GM23338 (cell line): ENCODE data around the gene DHRSX. TPM values are rescaled to one million over a fixed set of nuclear protein-coding genes. Genes with fewer than 3 reads are reported as not detected.

Source experiments
- ATAC-seq: fragments of 200-7000 bp; cut with Tn5 transposase; 3 replicates; pipeline ENCODE4 v1.9.1; 2020
- DNase-seq: peaks from one replicate; pipeline ENCODE4 v3.0.0-alpha.2; 2015; ENCODE audit warnings: low spot score
- H2AFZ ChIP-seq: fragments of 200-600 bp; sonication (generic); 2 replicates; pipeline ENCODE4 v1.8.0; 2016; ENCODE audit warnings: antibody characterized with exemption, mild to moderate bottlenecking, moderate library complexity
- H3F3A ChIP-seq: fragments of 200-600 bp; sonication (generic); replicated peaks from 2 replicates; pipeline ENCODE4 v1.8.0; 2017; ENCODE audit warnings: antibody characterized with exemption, mixed run types, low read depth
- H3K27ac ChIP-seq: fragments of 200-600 bp; sonication (generic); 2 replicates; pipeline ENCODE4 v1.6.1; 2016; ENCODE audit warnings: low read depth
- H3K27me3 ChIP-seq: fragments of 200-600 bp; sonication (generic); 2 replicates; pipeline ENCODE4 v1.8.0; 2016; ENCODE audit warnings: mild to moderate bottlenecking, mixed run types, moderate library complexity; ENCODE audit not compliant: insufficient read depth
- H3K36me3 ChIP-seq: fragments of 200-600 bp; sonication (generic); 2 replicates; pipeline ENCODE4 v1.8.0; 2016; ENCODE audit warnings: mild to moderate bottlenecking; ENCODE audit not compliant: insufficient read depth
- H3K4me1 ChIP-seq: fragments of 200-600 bp; sonication (generic); 2 replicates; pipeline ENCODE4 v1.8.0; 2016; ENCODE audit warnings: mild to moderate bottlenecking, moderate library complexity; ENCODE audit not compliant: insufficient read depth
- H3K4me2 ChIP-seq: fragments of 200-600 bp; sonication (generic); 2 replicates; pipeline ENCODE4 v1.7.1; 2017; ENCODE audit warnings: mixed run types
- H3K4me3 ChIP-seq: fragments of 200-600 bp; sonication (generic); 2 replicates; pipeline ENCODE4 v1.6.1; 2016; ENCODE audit warnings: mixed run types
- H3K79me2 ChIP-seq: fragments of 200-600 bp; sonication (generic); replicated peaks from 2 replicates; pipeline ENCODE4 v1.8.0; 2017; ENCODE audit warnings: mild to moderate bottlenecking; ENCODE audit not compliant: insufficient read depth
- H3K9me2 ChIP-seq: fragments of 200-600 bp; sonication (generic); 2 replicates; pipeline ENCODE4 v1.8.0; 2017; ENCODE audit not compliant: insufficient read depth
- H4K20me1 ChIP-seq: fragments of 200-600 bp; sonication (generic); replicated peaks from 2 replicates; pipeline ENCODE4 v1.8.0; 2017; ENCODE audit warnings: mild to moderate bottlenecking; ENCODE audit not compliant: insufficient read depth
- H3K27ac Mint-ChIP-seq: 2 replicates; pipeline ENCODE4 v1.8.0; 2020; ENCODE audit warnings: inconsistent platforms, mild to moderate bottlenecking, moderate library complexity, mixed read lengths
- H3K27me3 Mint-ChIP-seq: 3 replicates; pipeline ENCODE4 v1.8.0; 2022; ENCODE audit warnings: low read depth, mild to moderate bottlenecking, moderate library complexity, mixed read lengths, inconsistent platforms; ENCODE audit not compliant: insufficient read depth, poor library complexity
- H3K36me3 Mint-ChIP-seq: 3 replicates; pipeline ENCODE4 v1.8.0; 2021; ENCODE audit warnings: low read depth, mild to moderate bottlenecking, inconsistent platforms, moderate library complexity, mixed read lengths
- H3K4me1 Mint-ChIP-seq: 3 replicates; pipeline ENCODE4 v1.8.0; 2020; ENCODE audit warnings: mild to moderate bottlenecking, inconsistent platforms, mixed read lengths
- H3K4me3 Mint-ChIP-seq: 3 replicates; pipeline ENCODE4 v1.8.0; 2021; ENCODE audit warnings: moderate library complexity, mild to moderate bottlenecking, inconsistent platforms, mixed read lengths
- H3K9me3 Mint-ChIP-seq: 3 replicates; pipeline ENCODE4 v1.8.0; 2020; ENCODE audit warnings: moderate library complexity, mild to moderate bottlenecking, inconsistent platforms, mixed read lengths
- EZH2 ChIP-seq: fragments of 200-600 bp; sonication (generic); IDR thresholded peaks from one replicate; pipeline ENCODE4 v1.8.0; 2017; ENCODE audit warnings: antibody characterized with exemption, mild to moderate bottlenecking, low read depth; ENCODE audit not compliant: unreplicated experiment
- EZH2phosphoT487 ChIP-seq: fragments of 200-600 bp; sonication (generic); IDR thresholded peaks from one replicate; pipeline ENCODE4 v1.8.1; 2018; ENCODE audit warnings: antibody characterized with exemption; ENCODE audit not compliant: unreplicated experiment
- JUNB ChIP-seq: IDR thresholded peaks from one replicate; pipeline ENCODE4 v1.6.1; 2016; ENCODE audit warnings: antibody characterized with exemption; ENCODE audit not compliant: unreplicated experiment
- NANOG ChIP-seq: IDR thresholded peaks from 2 replicates; pipeline ENCODE4 v1.6.1; 2016; ENCODE audit warnings: antibody characterized with exemption, borderline replicate concordance
- POLR2AphosphoS5 ChIP-seq: IDR thresholded peaks from 2 replicates; pipeline ENCODE4 v1.6.1; 2016; ENCODE audit warnings: antibody characterized with exemption, low read depth
- STAT1 ChIP-seq: IDR thresholded peaks from one replicate; pipeline ENCODE4 v1.6.1; 2016; ENCODE audit warnings: antibody characterized with exemption; ENCODE audit not compliant: unreplicated experiment
- ZNF114 ChIP-seq: fragments of 250-450 bp; sonication (Bioruptor Pico); IDR thresholded peaks from 2 replicates; pipeline ENCODE4 v1.5.0; 2020; ENCODE audit warnings: mild to moderate bottlenecking, moderate library complexity
- ZNF331 ChIP-seq: fragments of 250-450 bp; sonication (Bioruptor Pico); IDR thresholded peaks from 2 replicates; pipeline ENCODE4 v1.5.0; 2020; ENCODE audit warnings: low read depth, mild to moderate bottlenecking, moderate library complexity
- polyA plus RNA-seq: library from polyadenylated mRNA; unstranded; fragments of >200 nt; fragmentation: Nextera tagmentation; extraction: Ambion mirVana; gene quantifications from 2 replicates; pipeline ENCODE4 v1.2.1, GENCODE V29; 2016
- total RNA-seq: library from RNA; depleted of rRNA; stranded (reverse); fragments of >200 nt; shearing (Covaris generic); gene quantifications from 2 replicates; pipeline ENCODE4 v1.2.3, GENCODE V29; 2014
- TF ChIP-seq, protein P1 (sequence below): fragments of 250-450 bp; sonication (Bioruptor Pico); IDR thresholded peaks from 2 replicates; pipeline ENCODE4 v1.5.0; 2020; ENCODE audit warnings: mild to moderate bottlenecking, moderate library complexity
- TF ChIP-seq, protein P2 (sequence below), 2 experiments: fragments of 200-600 bp in 1 of 2; sonication (generic) in 1 of 2; conservative IDR thresholded peaks; 2 replicates each; pipeline versions ENCODE4 v1.5.1 to v1.6.1; 2016 to 2017; ENCODE audit warnings: antibody characterized with exemption in 2 of 2, low read depth in 2 of 2, mild to moderate bottlenecking in 2 of 2, moderate library complexity in 1 of 2
- TF ChIP-seq, protein P3 (sequence below): IDR thresholded peaks from one replicate; pipeline ENCODE4 v1.6.1; 2018; ENCODE audit warnings: antibody characterized with exemption; ENCODE audit not compliant: unreplicated experiment

Gene DHRSX
- total and polyA plus RNA-seq, 2 experiments from 2014 or later: 33.9 to 43.0 TPM

DNA sequence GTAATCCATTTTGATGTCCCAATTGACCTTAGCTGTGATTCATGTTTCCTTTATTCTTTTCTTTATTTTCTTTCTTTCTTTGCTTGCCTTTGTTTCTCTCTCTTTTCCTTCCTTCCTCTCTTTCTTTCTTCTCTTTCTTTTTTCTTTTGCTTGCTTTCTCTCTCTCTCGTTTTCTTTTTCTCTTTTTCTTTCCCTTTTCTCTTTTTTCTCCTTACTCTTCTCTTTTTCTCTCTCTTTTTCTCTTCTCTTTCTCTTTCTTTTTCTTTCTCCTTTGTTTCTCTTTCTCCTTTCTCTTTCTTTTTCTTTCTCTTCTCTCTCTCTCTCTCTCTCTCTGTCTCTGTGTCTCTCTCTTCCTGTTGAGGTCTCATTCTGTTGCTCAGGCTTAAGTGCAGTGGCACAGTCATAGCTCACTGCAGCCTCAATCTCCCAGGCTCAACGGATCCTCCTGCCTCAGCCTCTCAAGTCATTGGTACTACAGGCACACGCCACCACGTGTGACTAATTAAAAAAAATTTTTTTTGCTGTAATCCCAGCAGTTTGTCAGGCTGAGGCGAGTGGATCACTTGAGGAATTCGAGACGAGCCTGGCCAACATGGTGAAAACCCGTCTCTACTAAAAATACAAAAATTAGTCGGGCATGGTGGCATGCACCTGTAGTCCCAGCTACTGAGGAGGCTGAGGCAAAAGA lies 8.0 kb upstream of the DHRSX start (continued):
- TF ChIP-seq, protein P1, sequence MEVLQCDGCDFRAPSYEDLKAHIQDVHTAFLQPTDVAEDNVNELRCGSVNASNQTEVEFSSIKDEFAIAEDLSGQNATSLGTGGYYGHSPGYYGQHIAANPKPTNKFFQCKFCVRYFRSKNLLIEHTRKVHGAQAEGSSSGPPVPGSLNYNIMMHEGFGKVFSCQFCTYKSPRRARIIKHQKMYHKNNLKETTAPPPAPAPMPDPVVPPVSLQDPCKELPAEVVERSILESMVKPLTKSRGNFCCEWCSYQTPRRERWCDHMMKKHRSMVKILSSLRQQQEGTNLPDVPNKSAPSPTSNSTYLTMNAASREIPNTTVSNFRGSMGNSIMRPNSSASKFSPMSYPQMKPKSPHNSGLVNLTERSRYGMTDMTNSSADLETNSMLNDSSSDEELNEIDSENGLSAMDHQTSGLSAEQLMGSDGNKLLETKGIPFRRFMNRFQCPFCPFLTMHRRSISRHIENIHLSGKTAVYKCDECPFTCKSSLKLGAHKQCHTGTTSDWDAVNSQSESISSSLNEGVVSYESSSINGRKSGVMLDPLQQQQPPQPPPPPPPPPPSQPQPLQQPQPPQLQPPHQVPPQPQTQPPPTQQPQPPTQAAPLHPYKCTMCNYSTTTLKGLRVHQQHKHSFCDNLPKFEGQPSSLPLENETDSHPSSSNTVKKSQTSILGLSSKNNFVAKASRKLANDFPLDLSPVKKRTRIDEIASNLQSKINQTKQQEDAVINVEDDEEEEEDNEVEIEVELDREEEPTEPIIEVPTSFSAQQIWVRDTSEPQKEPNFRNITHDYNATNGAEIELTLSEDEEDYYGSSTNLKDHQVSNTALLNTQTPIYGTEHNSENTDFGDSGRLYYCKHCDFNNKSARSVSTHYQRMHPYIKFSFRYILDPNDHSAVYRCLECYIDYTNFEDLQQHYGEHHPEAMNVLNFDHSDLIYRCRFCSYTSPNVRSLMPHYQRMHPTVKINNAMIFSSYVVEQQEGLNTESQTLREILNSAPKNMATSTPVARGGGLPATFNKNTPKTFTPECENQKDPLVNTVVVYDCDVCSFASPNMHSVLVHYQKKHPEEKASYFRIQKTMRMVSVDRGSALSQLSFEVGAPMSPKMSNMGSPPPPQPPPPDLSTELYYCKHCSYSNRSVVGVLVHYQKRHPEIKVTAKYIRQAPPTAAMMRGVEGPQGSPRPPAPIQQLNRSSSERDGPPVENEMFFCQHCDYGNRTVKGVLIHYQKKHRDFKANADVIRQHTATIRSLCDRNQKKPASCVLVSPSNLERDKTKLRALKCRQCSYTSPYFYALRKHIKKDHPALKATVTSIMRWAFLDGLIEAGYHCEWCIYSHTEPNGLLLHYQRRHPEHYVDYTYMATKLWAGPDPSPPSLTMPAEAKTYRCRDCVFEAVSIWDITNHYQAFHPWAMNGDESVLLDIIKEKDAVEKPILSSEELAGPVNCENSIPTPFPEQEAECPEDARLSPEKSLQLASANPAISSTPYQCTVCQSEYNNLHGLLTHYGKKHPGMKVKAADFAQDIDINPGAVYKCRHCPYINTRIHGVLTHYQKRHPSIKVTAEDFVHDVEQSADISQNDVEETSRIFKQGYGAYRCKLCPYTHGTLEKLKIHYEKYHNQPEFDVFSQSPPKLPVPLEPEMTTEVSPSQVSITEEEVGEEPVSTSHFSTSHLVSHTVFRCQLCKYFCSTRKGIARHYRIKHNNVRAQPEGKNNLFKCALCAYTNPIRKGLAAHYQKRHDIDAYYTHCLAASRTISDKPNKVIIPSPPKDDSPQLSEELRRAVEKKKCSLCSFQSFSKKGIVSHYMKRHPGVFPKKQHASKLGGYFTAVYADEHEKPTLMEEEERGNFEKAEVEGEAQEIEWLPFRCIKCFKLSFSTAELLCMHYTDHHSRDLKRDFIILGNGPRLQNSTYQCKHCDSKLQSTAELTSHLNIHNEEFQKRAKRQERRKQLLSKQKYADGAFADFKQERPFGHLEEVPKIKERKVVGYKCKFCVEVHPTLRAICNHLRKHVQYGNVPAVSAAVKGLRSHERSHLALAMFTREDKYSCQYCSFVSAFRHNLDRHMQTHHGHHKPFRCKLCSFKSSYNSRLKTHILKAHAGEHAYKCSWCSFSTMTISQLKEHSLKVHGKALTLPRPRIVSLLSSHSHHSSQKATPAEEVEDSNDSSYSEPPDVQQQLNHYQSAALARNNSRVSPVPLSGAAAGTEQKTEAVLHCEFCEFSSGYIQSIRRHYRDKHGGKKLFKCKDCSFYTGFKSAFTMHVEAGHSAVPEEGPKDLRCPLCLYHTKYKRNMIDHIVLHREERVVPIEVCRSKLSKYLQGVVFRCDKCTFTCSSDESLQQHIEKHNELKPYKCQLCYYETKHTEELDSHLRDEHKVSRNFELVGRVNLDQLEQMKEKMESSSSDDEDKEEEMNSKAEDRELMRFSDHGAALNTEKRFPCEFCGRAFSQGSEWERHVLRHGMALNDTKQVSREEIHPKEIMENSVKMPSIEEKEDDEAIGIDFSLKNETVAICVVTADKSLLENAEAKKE (CRISPR knock-in tag): no peak
- TF ChIP-seq, protein P2, sequence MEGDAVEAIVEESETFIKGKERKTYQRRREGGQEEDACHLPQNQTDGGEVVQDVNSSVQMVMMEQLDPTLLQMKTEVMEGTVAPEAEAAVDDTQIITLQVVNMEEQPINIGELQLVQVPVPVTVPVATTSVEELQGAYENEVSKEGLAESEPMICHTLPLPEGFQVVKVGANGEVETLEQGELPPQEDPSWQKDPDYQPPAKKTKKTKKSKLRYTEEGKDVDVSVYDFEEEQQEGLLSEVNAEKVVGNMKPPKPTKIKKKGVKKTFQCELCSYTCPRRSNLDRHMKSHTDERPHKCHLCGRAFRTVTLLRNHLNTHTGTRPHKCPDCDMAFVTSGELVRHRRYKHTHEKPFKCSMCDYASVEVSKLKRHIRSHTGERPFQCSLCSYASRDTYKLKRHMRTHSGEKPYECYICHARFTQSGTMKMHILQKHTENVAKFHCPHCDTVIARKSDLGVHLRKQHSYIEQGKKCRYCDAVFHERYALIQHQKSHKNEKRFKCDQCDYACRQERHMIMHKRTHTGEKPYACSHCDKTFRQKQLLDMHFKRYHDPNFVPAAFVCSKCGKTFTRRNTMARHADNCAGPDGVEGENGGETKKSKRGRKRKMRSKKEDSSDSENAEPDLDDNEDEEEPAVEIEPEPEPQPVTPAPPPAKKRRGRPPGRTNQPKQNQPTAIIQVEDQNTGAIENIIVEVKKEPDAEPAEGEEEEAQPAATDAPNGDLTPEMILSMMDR (conservative IDR thresholded peaks at IDR 0.05; ENCODE audit: low read depth in 2 of 2): no peak
- TF ChIP-seq POLR2AphosphoS5: no peak

DNA sequence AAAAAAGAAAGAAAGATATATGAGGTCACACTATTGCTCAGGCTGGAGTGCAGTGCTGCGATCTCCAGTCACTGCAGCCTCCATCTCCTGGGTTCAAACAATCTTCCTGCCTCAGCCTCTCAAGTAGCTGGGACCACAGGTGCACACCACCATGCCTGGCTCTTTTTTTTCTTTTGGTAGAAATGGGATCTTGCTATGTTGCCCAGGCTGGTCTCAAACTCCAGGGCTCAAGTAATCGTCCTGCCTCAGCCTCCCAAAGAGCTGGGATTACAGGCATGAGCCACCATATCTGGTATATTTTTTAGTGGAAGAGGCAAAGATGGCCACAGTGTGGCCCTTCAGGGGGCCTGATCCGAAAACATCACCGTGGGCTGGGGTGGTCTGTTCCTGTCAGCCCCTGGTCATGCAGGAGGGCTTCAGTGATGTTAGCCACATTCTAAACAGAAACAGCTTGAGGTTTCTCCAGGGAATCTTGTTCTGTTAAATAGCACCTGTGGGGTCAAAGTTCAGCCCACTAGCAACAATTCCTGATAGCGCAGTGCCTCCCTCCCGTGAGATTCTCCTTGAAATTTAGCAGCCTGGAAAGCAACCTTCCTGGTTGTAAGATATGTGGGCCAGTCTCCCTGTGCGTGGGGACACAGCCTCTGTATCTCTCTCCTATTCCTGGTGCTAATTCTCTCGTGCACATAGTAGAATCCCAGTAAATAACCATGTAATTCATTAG lies 7.3 kb upstream of the DHRSX start:
- H3K27me3 Mint-ChIP-seq: peaks cover 4% of the 10 kb centered on the region
- no peaks in the 10 kb centered on the region for H3K36me3 Mint-ChIP-seq
- ATAC-seq (no peak), DNase-seq (no peak)
- Histone ChIP-seq H3K36me3 (no peaks in the 10 kb centered on the region), H3K27ac (no peak overlapping the region), H3K27me3 (no peaks in the 10 kb centered on the region), H3K4me1 (no peaks in the 10 kb centered on the region), H3K79me2 (no peaks in the 10 kb centered on the region), H3K4me2 (no peak overlapping the region), H3K4me3 (no peak overlapping the region), H3K9me2 (no peaks in the 10 kb centered on the region), H2AFZ (0 out of 2 replicates have a peak overlapping the region, but pooled peaks have one; percentile 47), H4K20me1 (no peaks in the 10 kb centered on the region), H3F3A (no peaks in the 10 kb centered on the region; the same call in 1 of the 2 replicates)
- H3K4me1 Mint-ChIP-seq: no peaks in the 10 kb centered on the region
- H3K9me3 Mint-ChIP-seq: no peaks in the 10 kb centered on the region; the same call in 2 of the 3 replicates
- no peak overlapping the region for H3K4me3 Mint-ChIP-seq
- H3K27ac Mint-ChIP-seq: no peak overlapping the region
- TF ChIP-seq EZH2phosphoT487 (no peak), ZNF331 (CRISPR knock-in tag) (no peak), ZNF114 (no peak), NANOG (no peak), JUNB (no peak), POLR2AphosphoS5 (no peak), EZH2 (no peak), STAT1 (no peak)
- TF ChIP-seq, protein P3, sequence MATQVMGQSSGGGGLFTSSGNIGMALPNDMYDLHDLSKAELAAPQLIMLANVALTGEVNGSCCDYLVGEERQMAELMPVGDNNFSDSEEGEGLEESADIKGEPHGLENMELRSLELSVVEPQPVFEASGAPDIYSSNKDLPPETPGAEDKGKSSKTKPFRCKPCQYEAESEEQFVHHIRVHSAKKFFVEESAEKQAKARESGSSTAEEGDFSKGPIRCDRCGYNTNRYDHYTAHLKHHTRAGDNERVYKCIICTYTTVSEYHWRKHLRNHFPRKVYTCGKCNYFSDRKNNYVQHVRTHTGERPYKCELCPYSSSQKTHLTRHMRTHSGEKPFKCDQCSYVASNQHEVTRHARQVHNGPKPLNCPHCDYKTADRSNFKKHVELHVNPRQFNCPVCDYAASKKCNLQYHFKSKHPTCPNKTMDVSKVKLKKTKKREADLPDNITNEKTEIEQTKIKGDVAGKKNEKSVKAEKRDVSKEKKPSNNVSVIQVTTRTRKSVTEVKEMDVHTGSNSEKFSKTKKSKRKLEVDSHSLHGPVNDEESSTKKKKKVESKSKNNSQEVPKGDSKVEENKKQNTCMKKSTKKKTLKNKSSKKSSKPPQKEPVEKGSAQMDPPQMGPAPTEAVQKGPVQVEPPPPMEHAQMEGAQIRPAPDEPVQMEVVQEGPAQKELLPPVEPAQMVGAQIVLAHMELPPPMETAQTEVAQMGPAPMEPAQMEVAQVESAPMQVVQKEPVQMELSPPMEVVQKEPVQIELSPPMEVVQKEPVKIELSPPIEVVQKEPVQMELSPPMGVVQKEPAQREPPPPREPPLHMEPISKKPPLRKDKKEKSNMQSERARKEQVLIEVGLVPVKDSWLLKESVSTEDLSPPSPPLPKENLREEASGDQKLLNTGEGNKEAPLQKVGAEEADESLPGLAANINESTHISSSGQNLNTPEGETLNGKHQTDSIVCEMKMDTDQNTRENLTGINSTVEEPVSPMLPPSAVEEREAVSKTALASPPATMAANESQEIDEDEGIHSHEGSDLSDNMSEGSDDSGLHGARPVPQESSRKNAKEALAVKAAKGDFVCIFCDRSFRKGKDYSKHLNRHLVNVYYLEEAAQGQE: no peak
